Thymus (tissue), 11 donors: Measurements from ENCODE around the gene BRD2. TPM values are rescaled to one million over a fixed set of nuclear protein-coding genes. Genes with fewer than 3 reads are reported as not detected.

Experiments
- DNase-seq, 9 donors: peaks; one replicate each; pipeline ENCODE4 v3.0.0-alpha.2; 2013; ENCODE audit warnings: low spot score in 9 of 9, low read depth in 6 of 9, missing footprints in 1 of 9
- H3K27ac ChIP-seq, 2 donors: one replicate each; pipeline ENCODE4 v1.5.1; 2013; ENCODE audit warnings: control low read depth in 1 of 2, low read depth in 1 of 2, low read length in 1 of 2, mild to moderate bottlenecking in 1 of 2, moderate library complexity in 1 of 2
- H3K27me3 ChIP-seq, 2 donors: one replicate each; pipeline ENCODE4 v1.5.1; 2013; ENCODE audit warnings: low read length in 1 of 2; ENCODE audit not compliant: control insufficient read depth in 2 of 2, insufficient read depth in 1 of 2
- H3K36me3 ChIP-seq, 2 donors: one replicate each; pipeline ENCODE4 v1.5.1; 2013; ENCODE audit warnings: low read length in 1 of 2, mild to moderate bottlenecking in 1 of 2, moderate library complexity in 1 of 2; ENCODE audit not compliant: control insufficient read depth in 2 of 2, insufficient read depth in 2 of 2
- H3K4me1 ChIP-seq, 2 donors: one replicate each; pipeline ENCODE4 v1.5.1; 2013; ENCODE audit warnings: low read length in 2 of 2; ENCODE audit not compliant: control insufficient read depth in 2 of 2, insufficient read depth in 2 of 2
- H3K4me3 ChIP-seq, 2 donors: one replicate each; pipeline ENCODE4 v1.5.1; 2013; ENCODE audit warnings: low read length in 2 of 2, control low read depth in 1 of 2, mild to moderate bottlenecking in 1 of 2
- H3K9me3 ChIP-seq, 2 donors: one replicate each; pipeline ENCODE4 v1.5.1; 2013; ENCODE audit warnings: low read length in 1 of 2, mild to moderate bottlenecking in 1 of 2; ENCODE audit not compliant: control insufficient read depth in 2 of 2, insufficient read depth in 1 of 2
- WGBS: extraction: QIAGEN DNeasy Blood & Tissue Kit; methylation state at CpG from one replicate; pipeline ENCODE4 v1.1.7; 2013; 5-methylcytosine and 5-hydroxymethylcytosine counted together
- polyA plus RNA-seq: library from polyadenylated mRNA; stranded (reverse); fragments of 200-250 nt; gene quantifications from one replicate; pipeline ENCODE4 v1.2.3, GENCODE V29; 2013
- total RNA-seq: library from RNA; stranded (reverse); fragments of 120-200 nt; gene quantifications from one replicate; pipeline ENCODE4 v1.2.4, GENCODE V29; 2013
- donor health status: healthy.

Gene BRD2
- total and polyA plus RNA-seq, 2 donors, result 113 to 119 TPM

GRCh38 chr6:32954986-32955802, 13.2 kb upstream of the BRD2 start:
- 44% methylated on average over 3 of the region's 3 CpGs for WGBS
- H3K4me1 ChIP-seq, result peaks cover 6 to 20% of the 10 kb centered on the region in 2 donors

GRCh38 chr6:32956176-32956575, 12.2 kb upstream of the BRD2 start:
- H3K27me3 ChIP-seq, result no peaks in the 10 kb centered on the region
- 97% methylated on average over 2 of the region's 2 CpGs for whole genome bisulfite sequencing
- H3K36me3 ChIP-seq, result peaks cover 0 to 2% of the 10 kb centered on the region in 2 donors
- no peaks in the 10 kb centered on the region for H3K9me3 ChIP-seq
- no peak overlapping the region for H3K4me3 ChIP-seq
- no peak overlapping the region for H3K27ac ChIP-seq
- H3K4me1 ChIP-seq, result peaks cover 6 to 20% of the 10 kb centered on the region in 2 donors
- no peak for DNase-seq

More at GRCh38 chr6:32954986-32955802, 13.2 kb upstream of the BRD2 start:
- Histone ChIP-seq H3K9me3 (no peaks in the 10 kb centered on the region), H3K27ac (peak overlapping the region in 1 of 2 donors; percentile 48), H3K36me3 (peaks cover 0 to 2% of the 10 kb centered on the region in 2 donors), H3K27me3 (no peaks in the 10 kb centered on the region), H3K4me3 (no peak overlapping the region)
- peak in 5 of 9 donors; percentile 43 to 82 (median 55) for DNase-seq

- no peaks in the 10 kb centered on the region for H3K9me3 ChIP-seq
- H3K4me3 ChIP-seq, result no peak overlapping the region
- no peak overlapping the region for H3K27ac ChIP-seq
- DNase-seq, result no peak
- 99% methylated on average over 5 of the region's 5 CpGs for WGBS
- H3K36me3 ChIP-seq, result peaks cover 0 to 2% of the 10 kb centered on the region in 2 donors
- no peaks in the 10 kb centered on the region for H3K27me3 ChIP-seq
- peaks cover 0 to 3% of the 10 kb centered on the region in 2 donors for H3K4me1 ChIP-seq
Measured at GRCh38 chr6:32960563-32960962, 7.8 kb upstream of the BRD2 start.

GRCh38 chr6:32962213-32962826, 6.1 kb upstream of the BRD2 start:
- peaks cover 5 to 14% of the 10 kb centered on the region in 2 donors for H3K4me1 ChIP-seq
- WGBS, result 43% methylated on average over 1 of the region's 1 CpG
- H3K27ac ChIP-seq, result no peak overlapping the region
- no peaks in the 10 kb centered on the region for H3K9me3 ChIP-seq
- no peaks in the 10 kb centered on the region for H3K27me3 ChIP-seq
- no peak for DNase-seq
- no peak overlapping the region for H3K4me3 ChIP-seq
- H3K36me3 ChIP-seq, result peaks cover 0 to 2% of the 10 kb centered on the region in 2 donors

- no peaks in the 10 kb centered on the region for H3K9me3 ChIP-seq
- no peaks in the 10 kb centered on the region for H3K27me3 ChIP-seq
- no peak for DNase-seq
- H3K27ac ChIP-seq, result no peak overlapping the region
- no peak overlapping the region for H3K4me3 ChIP-seq
- 92% methylated on average over 1 of the region's 1 CpG for WGBS
- peaks cover 0 to 2% of the 10 kb centered on the region in 2 donors for H3K36me3 ChIP-seq
- H3K4me1 ChIP-seq, result peaks cover 5 to 17% of the 10 kb centered on the region in 2 donors
Measured at GRCh38 chr6:32963866-32964265, 4.5 kb upstream of the BRD2 start.

- 96% methylated on average over 5 of the region's 5 CpGs for WGBS
- no peak overlapping the region for H3K27ac ChIP-seq
- no peak for DNase-seq
Measured at GRCh38 chr6:32964776-32965175, 3.6 kb upstream of the BRD2 start.

GRCh38 chr6:32967151-32968091, 973 bp upstream of the BRD2 start:
- peak in 7 of 9 donors; percentile 28 to 71 (median 37) for DNase-seq
- Histone ChIP-seq H3K4me1 (peaks cover 5 to 17% of the 10 kb centered on the region in 2 donors), H3K4me3 (peak overlapping the region; percentile 87 to 93), H3K36me3 (peaks cover 0 to 8% of the 10 kb centered on the region in 2 donors), H3K27me3 (no peaks in the 10 kb centered on the region), H3K27ac (peak overlapping the region; percentile 98 to 100), H3K9me3 (no peaks in the 10 kb centered on the region)
- WGBS, result 3% methylated on average over 16 of the region's 16 CpGs

More at GRCh38 chr6:32964776-32965175, 3.6 kb upstream of the BRD2 start:
- Histone ChIP-seq H3K9me3 (no peaks in the 10 kb centered on the region), H3K36me3 (peaks cover 0 to 2% of the 10 kb centered on the region in 2 donors), H3K27me3 (no peaks in the 10 kb centered on the region), H3K4me1 (peaks cover 5 to 17% of the 10 kb centered on the region in 2 donors), H3K4me3 (no peak overlapping the region)

- peak in 7 of 9 donors; percentile 56 to 85 (median 67) for DNase-seq
- H3K36me3 ChIP-seq, result peaks cover 5 to 23% of the 10 kb centered on the region in 2 donors
- peak overlapping the region; percentile 87 to 93 for H3K4me3 ChIP-seq
- H3K4me1 ChIP-seq, result peaks cover 5 to 17% of the 10 kb centered on the region in 2 donors
- H3K27ac ChIP-seq, result peak overlapping the region; percentile 98 to 100
- WGBS, result under 1% methylated on average over 40 of the region's 40 CpGs
- H3K27me3 ChIP-seq, result no peaks in the 10 kb centered on the region
- no peaks in the 10 kb centered on the region for H3K9me3 ChIP-seq
Measured at GRCh38 chr6:32968867-32969684, 682 bp downstream of the BRD2 start.
